Mucosa of descending colon (tissue), 3 donors: ENCODE data around the gene ZNF407. TPM values are rescaled to one million over a fixed set of nuclear protein-coding genes. Genes with fewer than 3 reads are reported as not detected.

Experiments
- ATAC-seq: fragments of 200-7000 bp; cut with Tn5 transposase; one replicate; pipeline ENCODE4 v1.9.1; 2020; ENCODE audit warnings: mild to moderate bottlenecking, moderate library complexity
- DNase-seq, 3 donors: peaks; one replicate each; pipeline ENCODE4 v3.0.0-alpha.2; 2020
- H3K36me3 ChIP-seq: fragments of 200-600 bp; one replicate; pipeline ENCODE4 v1.8.0; 2021; ENCODE audit warnings: low read depth, mild to moderate bottlenecking
- H3K4me1 ChIP-seq: fragments of 200-600 bp; one replicate; pipeline ENCODE4 v1.8.0; 2021; ENCODE audit warnings: low read depth, mild to moderate bottlenecking
- H3K4me3 ChIP-seq: fragments of 200-600 bp; one replicate; pipeline ENCODE4 v1.8.0; 2021; ENCODE audit warnings: mild to moderate bottlenecking
- H3K9me3 ChIP-seq: fragments of 200-600 bp; one replicate; pipeline ENCODE4 v1.8.0; 2021; ENCODE audit warnings: mild to moderate bottlenecking
- CTCF ChIP-seq: fragments of 200-600 bp; IDR thresholded peaks from one replicate; pipeline ENCODE4 v1.8.0; 2022; ENCODE audit warnings: antibody characterized with exemption, mild to moderate bottlenecking
- intact Hi-C, 2 donors: fragments of 100-400 bp; cut with DNase I in 1 of 2; cut with micrococcal nuclease in 1 of 2; formaldehyde crosslinking; loops; one replicate each; pipeline versions ENCODE4 v1.11.0 to v1.11.1; 2022; cut with DNase I, micrococcal nuclease
- total RNA-seq, 3 donors: library from RNA; stranded (reverse); fragmentation: NEBNext Ultra II Directional in 2 of 3; extraction: Animal tissue kit (Norgen Biotek cat#: 25700) in 2 of 3; gene quantifications; one replicate each; pipeline versions ENCODE4 v1.2.1 to v1.2.4, GENCODE V29; 2021 to 2023
- donor health status: DM: no; HTN: no; CAD: no; lungs with moderate emphysema.
- donor health status: DM: no; HTN: no; CAD: no.
- donor health status: DM: no; HTN: yes; CAD: no.

The ZNF407 gene
- total RNA-seq, 3 donors from 2014 or later = 13.0 to 25.1 (median 18.8) TPM

- H3K36me3 ChIP-seq = no peaks in the 10 kb centered on the region
- ATAC-seq (no peak), DNase-seq (no peak)
- H3K9me3 ChIP-seq = no peaks in the 10 kb centered on the region
- no peak overlapping the region for H3K4me3 ChIP-seq
- no peaks in the 10 kb centered on the region for H3K4me1 ChIP-seq
- intact Hi-C loops = no loop called here
- no peak for TF ChIP-seq CTCF
Measured at GRCh38 chr18:74828200-74828599, 230.5 kb downstream of the ZNF407 start.

GRCh38 chr18:74831571-74832250 is 234.0 kb downstream of the ZNF407 start:
- DNase-seq (peak in 1 of 3 donors; percentile 22), ATAC-seq (no peak)
- H3K36me3 ChIP-seq = no peaks in the 10 kb centered on the region
- H3K4me3 ChIP-seq = no peak overlapping the region
- no peaks in the 10 kb centered on the region for H3K9me3 ChIP-seq
- intact Hi-C loops = no loop called here
- no peaks in the 10 kb centered on the region for H3K4me1 ChIP-seq
- no peak for TF ChIP-seq CTCF

- DNase-seq = no peak
- Histone ChIP-seq H3K4me1 (no peaks in the 10 kb centered on the region), H3K9me3 (no peaks in the 10 kb centered on the region), H3K4me3 (no peak overlapping the region), H3K36me3 (no peaks in the 10 kb centered on the region)
- ATAC-seq = no peak
- no peak for TF ChIP-seq CTCF
- intact Hi-C loops = no loop called here
Measured at GRCh38 chr18:74832381-74832780, 234.7 kb downstream of the ZNF407 start.

GRCh38 chr18:74832999-74833398 is 235.3 kb downstream of the ZNF407 start:
- Histone ChIP-seq H3K4me3 (no peak overlapping the region), H3K36me3 (no peaks in the 10 kb centered on the region), H3K9me3 (no peaks in the 10 kb centered on the region), H3K4me1 (no peaks in the 10 kb centered on the region)
- no peak for DNase-seq
- intact Hi-C loops = no loop called here
- ATAC-seq = no peak
- TF ChIP-seq CTCF = no peak

GRCh38 chr18:74834424-74835309 is 237.0 kb downstream of the ZNF407 start:
- Histone ChIP-seq H3K4me3 (no peak overlapping the region), H3K4me1 (no peaks in the 10 kb centered on the region), H3K36me3 (no peaks in the 10 kb centered on the region), H3K9me3 (no peaks in the 10 kb centered on the region)
- DNase-seq (no peak), ATAC-seq (no peak)
- TF ChIP-seq CTCF = no peak
- intact Hi-C loops = no loop called here
